GM19452 (cell line): ENCODE data around the gene ASPSCR1.

Experiments
- ATAC-seq: cut with Tn5 transposase; IDR thresholded peaks from one replicate; pipeline ENCODE4 v1.9.1; 2021; ENCODE audit not compliant: unreplicated experiment

ASPSCR1 gene

GRCh38 chr17:81960130-81960958 is 17.1 kb upstream of the ASPSCR1 start:
- no peak for ATAC-seq

GRCh38 chr17:81961087-81961511 is 16.3 kb upstream of the ASPSCR1 start, which contains the start of gene NOTUM:
NOTUM (minus strand) TSS chr17:81961187; CDS start chr17:81960909, 278 bp downstream.
- ATAC-seq = no peak

- no peak for ATAC-seq
Observed at GRCh38 chr17:81961521-81962498, 15.6 kb upstream of the ASPSCR1 start.

GRCh38 chr17:81962499-81963441 is 14.7 kb upstream of the ASPSCR1 start:
- ATAC-seq = no peak

- no peak for ATAC-seq
Observed at GRCh38 chr17:81964081-81964849, 13.2 kb upstream of the ASPSCR1 start.

DNA sequence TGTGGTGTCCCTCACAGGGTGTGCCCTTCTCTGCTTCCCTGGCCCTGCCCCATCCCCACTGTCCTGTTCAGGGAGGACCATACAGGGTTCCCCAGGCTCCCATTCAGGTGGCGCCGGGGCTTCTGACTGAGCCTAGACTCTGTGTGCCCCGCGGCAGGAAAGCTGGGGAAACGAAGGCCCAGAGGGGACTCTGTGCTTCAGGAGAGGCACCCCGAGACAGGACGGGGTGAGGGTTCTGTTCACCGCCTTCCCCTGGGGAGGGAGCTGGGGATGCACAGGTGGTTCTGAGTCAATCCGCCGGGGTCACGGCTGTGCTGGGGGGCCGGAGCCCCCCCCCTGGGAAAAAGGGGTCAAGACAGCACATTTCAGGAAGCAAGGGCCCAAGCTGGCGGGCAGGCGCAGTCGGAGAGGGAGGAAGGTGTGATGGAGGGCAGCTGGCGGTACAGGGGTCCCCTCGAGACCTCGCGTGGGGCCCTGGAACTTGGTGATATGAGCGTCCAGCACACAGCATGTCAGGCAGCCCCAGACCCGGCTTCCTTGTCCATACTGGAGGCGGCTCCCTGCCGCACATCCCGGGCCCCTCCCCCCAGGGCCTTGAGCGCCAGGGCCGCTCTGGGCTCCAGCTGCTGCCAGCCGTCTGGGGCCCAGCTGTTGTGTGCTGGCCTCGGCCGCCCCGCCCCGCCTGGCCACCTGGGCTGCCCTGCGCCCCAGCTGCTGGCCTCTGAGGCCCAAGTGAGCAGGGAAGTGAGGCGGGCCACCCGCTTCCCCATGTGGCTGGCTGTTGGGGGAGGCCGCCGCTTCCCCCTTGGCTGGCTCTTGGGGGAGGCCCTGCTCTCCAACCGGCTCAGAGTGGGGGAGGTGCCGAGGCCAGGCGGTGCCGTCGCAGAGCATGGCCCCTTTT is 10.8 kb upstream of the ASPSCR1 start:
- no peak for ATAC-seq

- ATAC-seq = no peak
Observed at GRCh38 chr17:81967244-81967532, 10.2 kb upstream of the ASPSCR1 start.

- peak; percentile 63 for ATAC-seq
Observed at GRCh38 chr17:81967533-81968395, 9.7 kb upstream of the ASPSCR1 start.

- no peak for ATAC-seq
Observed at GRCh38 chr17:81968396-81968745, 9.1 kb upstream of the ASPSCR1 start.

DNA sequence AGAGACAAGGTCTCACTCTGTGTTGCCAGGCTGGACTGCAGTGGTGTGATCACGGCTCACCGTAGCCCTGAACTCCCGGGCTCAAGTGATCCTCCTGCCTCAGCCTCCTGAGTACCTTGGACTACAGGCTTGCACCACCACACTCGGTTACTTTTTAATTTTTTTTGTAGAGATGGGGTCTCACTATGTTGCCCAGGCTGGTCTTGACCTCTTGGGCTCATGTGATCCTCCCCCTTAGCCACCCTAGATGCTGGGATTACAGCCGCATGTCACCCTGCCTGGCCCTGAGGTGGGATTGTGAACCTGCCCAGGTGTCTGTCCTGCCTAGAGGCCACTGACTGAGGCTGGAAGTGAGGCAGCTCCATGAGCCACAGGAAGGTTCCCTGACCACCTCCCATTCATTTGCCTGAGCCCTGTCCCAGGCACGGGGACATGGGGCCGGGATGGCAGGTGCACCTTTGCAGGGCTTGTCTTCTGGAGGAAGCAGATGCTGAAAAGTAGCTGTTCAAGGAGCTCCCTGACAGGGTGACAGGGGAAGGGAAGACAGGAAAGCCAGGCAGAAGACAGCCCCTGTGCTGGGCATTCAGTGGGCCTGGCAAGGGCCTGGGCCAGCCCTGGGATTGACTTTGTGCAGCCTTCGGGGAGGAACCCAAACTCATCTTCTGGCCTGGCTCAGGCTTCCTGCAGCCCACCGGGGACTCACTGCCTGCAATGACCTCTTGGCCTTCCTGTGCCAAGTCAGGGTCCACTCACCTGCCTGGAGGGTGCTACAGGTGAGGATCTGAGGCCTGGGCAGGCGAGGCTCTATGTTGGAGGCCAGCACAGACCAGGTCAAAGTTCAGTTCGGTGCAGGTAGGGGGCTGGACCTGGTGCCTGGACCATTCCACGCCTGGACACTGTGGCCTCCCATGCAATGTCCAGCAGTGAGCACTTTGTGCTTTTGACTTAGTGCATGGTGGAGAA is 8.3 kb upstream of the ASPSCR1 start:
- no peak for ATAC-seq

- no peak for ATAC-seq
Observed at GRCh38 chr17:81973432-81973831, 4.0 kb upstream of the ASPSCR1 start.

GRCh38 chr17:81976332-81977210 is 858 bp upstream of the ASPSCR1 start:
- ATAC-seq = no peak

GRCh38 chr17:81978524-81979298 is 1.3 kb downstream of the ASPSCR1 start:
- no peak for ATAC-seq

DNA sequence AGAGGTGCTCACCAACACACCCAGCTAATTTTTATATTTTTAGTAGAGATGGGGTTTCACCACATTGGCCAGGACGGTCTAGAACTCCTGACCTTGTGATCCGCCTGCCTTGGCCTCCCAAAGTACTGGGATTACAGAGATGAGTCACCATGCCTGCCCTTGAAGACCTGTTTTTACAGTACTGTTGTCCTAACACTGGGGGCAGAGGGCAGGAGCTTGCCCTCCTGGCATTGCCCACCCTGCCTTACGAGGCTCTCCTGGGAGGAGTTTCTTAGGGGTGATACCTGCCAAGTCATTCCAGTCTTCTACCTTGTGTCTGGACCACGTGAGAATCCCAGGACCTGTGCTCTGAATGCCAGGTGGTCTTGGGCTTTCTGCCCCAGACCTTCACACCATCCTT is 2.7 kb downstream of the ASPSCR1 start:
- ATAC-seq = no peak

DNA sequence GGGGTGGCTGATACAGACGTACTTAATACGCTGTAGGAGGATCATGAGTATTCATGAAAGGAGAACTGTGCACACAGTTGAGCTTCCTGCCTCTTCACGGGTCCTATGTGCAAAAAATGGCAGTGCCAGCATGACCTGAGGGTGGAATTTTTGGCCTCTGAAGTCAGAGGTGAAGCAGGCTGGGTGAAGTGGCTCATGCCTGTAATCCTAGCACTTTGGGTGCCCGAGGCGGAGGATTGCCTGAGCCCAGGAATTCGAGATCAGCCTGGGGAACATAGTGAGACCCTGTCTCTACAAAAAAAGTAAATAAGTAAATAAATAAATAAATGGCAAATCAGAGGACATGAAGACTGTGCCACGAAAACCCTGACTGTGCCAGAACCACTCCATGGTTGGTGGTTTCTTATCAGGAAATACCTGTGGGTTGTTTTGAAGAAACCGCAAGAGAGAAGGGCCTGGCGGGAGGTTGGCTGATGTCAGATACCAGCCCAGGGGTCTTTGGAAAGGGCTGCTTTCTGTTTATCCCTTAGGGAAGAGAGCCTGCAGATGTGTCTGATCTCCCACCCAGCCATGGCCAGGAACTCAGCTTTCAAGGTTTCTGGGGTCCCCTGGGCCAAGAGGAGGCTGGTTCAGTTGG is 3.4 kb downstream of the ASPSCR1 start:
- no peak for ATAC-seq
